ENCODE results near the gene SFXN5.

DNA sequence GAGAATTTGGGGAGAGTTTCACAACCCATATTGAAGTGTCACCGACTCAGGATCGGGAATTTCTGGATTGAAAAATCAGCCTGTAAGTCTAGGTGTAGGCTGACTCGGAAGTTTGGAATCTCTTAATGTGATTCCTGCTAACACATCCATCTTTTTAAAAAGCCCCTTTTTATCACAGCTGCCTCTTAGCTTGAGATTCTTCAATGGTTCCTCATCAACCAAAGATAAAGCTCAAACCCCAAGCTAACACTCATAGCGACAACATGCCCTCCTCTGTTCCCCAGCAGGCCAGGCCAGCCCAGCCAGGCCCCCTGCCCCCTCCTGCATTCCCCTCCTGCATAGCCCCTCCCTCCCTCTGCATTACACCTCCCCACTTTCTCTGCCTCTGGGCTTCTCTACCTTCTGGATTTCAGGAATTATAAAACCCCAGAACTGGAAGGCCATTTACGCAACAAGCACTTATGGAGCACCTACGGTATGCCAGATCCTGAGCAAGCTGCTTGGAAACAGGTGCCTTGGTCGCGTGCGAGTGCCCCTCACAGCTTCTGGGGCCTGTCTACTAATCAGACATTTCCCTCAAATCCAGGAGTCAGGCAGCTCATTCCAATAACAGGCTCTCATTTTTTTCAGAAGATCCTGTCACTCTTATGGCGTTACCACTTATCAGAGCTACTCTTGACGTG is 90.8 kb downstream of the SFXN5 start:
- TF ChIP-seq, protein P1, sequence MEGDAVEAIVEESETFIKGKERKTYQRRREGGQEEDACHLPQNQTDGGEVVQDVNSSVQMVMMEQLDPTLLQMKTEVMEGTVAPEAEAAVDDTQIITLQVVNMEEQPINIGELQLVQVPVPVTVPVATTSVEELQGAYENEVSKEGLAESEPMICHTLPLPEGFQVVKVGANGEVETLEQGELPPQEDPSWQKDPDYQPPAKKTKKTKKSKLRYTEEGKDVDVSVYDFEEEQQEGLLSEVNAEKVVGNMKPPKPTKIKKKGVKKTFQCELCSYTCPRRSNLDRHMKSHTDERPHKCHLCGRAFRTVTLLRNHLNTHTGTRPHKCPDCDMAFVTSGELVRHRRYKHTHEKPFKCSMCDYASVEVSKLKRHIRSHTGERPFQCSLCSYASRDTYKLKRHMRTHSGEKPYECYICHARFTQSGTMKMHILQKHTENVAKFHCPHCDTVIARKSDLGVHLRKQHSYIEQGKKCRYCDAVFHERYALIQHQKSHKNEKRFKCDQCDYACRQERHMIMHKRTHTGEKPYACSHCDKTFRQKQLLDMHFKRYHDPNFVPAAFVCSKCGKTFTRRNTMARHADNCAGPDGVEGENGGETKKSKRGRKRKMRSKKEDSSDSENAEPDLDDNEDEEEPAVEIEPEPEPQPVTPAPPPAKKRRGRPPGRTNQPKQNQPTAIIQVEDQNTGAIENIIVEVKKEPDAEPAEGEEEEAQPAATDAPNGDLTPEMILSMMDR (conservative IDR thresholded peaks at IDR 0.05; ENCODE audit: low read depth, low read length), result no peak
- TF ChIP-seq RCOR1 (IDR thresholded peaks at IDR 0.05; ENCODE audit: insufficient replicate concordance, low read length) (no peak), POLR2A (IDR thresholded peaks at IDR 0.05; ENCODE audit: low read depth, low read length) (no peak)

All from IMR-90 (cell line).